GM23338 (cell line): ENCODE results near the gene RAB13.

Experiments used
- CTCF ChIP-seq, 2 experiments: fragments of 200-600 bp in 1 of 2; sonication (generic) in 1 of 2; conservative IDR thresholded peaks; 2 replicates each; pipeline versions ENCODE4 v1.5.1 to v1.6.1; 2016 to 2017; ENCODE audit warnings: antibody characterized with exemption in 2 of 2, low read depth in 2 of 2, mild to moderate bottlenecking in 2 of 2, moderate library complexity in 1 of 2
- EZH2 ChIP-seq: fragments of 200-600 bp; sonication (generic); IDR thresholded peaks from one replicate; pipeline ENCODE4 v1.8.0; 2017; ENCODE audit warnings: antibody characterized with exemption, mild to moderate bottlenecking, low read depth; ENCODE audit not compliant: unreplicated experiment
- JUNB ChIP-seq: IDR thresholded peaks from one replicate; pipeline ENCODE4 v1.6.1; 2016; ENCODE audit warnings: antibody characterized with exemption; ENCODE audit not compliant: unreplicated experiment
- NANOG ChIP-seq: IDR thresholded peaks from 2 replicates; pipeline ENCODE4 v1.6.1; 2016; ENCODE audit warnings: antibody characterized with exemption, borderline replicate concordance
- POLR2AphosphoS5 ChIP-seq: IDR thresholded peaks from 2 replicates; pipeline ENCODE4 v1.6.1; 2016; ENCODE audit warnings: antibody characterized with exemption, low read depth
- REST ChIP-seq: IDR thresholded peaks from one replicate; pipeline ENCODE4 v1.6.1; 2018; ENCODE audit warnings: antibody characterized with exemption; ENCODE audit not compliant: unreplicated experiment
- ZNF114 ChIP-seq: fragments of 250-450 bp; sonication (Bioruptor Pico); IDR thresholded peaks from 2 replicates; pipeline ENCODE4 v1.5.0; 2020; ENCODE audit warnings: mild to moderate bottlenecking, moderate library complexity

- no peak for TF ChIP-seq CTCF (conservative IDR thresholded peaks at IDR 0.05; ENCODE audit: low read depth in 2 of 2)
- TF ChIP-seq EZH2, result no peak
- TF ChIP-seq NANOG, result no peak
- TF ChIP-seq REST, result no peak
- no peak for TF ChIP-seq ZNF114 (CRISPR knock-in tag)
- TF ChIP-seq POLR2AphosphoS5, result no peak
- TF ChIP-seq JUNB, result no peak
These were observed 17.2 kb downstream of the RAB13 start for GRCh38 chr1:153968972-153969371.
